Measurements from ENCODE around the gene TSEN34. TPM values are rescaled to one million over a fixed set of nuclear protein-coding genes. Genes with fewer than 3 reads are reported as not detected.
"Not testable (repeated sequence)": the region's sequence is repeated elsewhere in the genome, so short reads cannot be mapped to it uniquely, and the experiment has no call there.

Gene TSEN34
- total RNA-seq, 2 experiments from 2014 or later = 10.9 to 13.6 TPM

DNA sequence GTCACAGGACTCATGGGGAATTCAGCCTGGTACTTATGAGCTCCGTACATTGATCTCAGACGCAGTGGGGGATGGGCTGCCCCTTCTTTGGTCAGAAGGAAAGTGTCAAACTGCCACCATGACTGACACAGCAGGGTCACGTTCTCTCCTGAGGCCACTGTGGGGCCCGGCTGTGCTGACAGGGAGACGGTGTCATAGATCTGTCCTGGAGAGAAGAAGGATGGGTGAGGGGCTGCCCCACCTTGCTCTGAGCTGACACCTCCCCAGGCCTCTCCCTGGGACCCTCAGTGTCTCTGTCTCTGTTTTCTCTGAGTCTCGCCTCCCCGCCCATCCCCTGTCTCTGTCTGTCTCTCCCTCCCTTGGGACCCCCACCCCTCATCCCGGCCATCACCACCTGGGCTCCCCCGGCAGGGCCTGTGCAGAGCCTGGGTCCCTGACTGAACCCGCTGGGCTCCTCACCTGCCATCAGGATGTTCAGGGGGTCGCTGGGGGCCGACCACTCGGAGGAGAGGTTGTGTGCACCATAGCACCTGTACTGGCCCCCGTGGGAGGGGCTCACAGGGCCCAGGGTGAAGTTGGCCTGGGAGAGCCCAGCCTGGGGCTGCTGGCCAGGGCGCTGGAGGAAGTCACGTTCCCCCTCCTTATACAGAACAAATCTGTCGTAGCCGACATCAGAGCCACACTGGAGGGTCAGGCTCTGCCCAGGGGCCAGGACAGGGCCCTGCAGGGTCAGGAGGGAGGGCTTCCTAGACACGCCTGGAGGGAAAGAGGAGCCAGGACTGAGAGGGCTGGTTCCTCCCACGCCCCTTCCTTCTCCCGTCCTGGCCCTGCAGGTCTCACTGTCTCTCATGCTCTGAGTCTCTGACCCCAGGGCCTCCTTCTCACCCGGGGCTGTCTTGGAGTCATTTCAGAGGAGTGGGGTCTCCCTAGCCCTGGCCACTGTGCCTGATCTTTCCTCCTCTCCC is 49.5 kb downstream of the TSEN34 start:
- H3K27ac Mint-ChIP-seq; H3K4me3 Mint-ChIP-seq; DNase-seq; H3K4me1 Mint-ChIP-seq; H3K9me3 Mint-ChIP-seq; CTCF ChIA-PET; H3K36me3 Mint-ChIP-seq (ENCODE audit: low read depth); POLR2A ChIA-PET: not testable (repeated sequence)
- H3K27me3 Mint-ChIP-seq = peaks cover 14% of the 10 kb centered on the region

DNA sequence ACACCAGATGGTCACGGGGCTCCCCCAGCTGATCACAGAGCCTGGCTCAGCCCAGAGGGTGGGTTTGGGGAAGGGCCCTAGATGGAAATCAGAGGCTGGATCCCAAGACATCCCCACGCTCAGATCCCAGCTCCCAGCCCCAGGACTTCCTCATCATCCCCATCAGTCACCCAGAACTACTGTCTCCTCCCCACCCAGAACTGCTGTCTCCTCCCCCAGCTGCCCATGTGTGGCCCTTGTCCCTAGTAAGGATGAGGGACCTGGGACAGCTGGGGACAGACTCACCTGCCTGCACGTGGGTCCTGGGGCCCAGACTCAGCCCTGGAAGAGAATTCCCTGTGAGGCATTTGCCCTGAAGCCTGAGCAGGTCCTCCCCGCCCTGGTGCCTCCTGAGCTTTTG is 51.1 kb downstream of the TSEN34 start:
- H3K27ac Mint-ChIP-seq; H3K27me3 Mint-ChIP-seq; POLR2A ChIA-PET; CTCF ChIA-PET; H3K36me3 Mint-ChIP-seq (ENCODE audit: low read depth); H3K4me1 Mint-ChIP-seq; DNase-seq; H3K9me3 Mint-ChIP-seq; H3K4me3 Mint-ChIP-seq: not testable (repeated sequence)

DNA sequence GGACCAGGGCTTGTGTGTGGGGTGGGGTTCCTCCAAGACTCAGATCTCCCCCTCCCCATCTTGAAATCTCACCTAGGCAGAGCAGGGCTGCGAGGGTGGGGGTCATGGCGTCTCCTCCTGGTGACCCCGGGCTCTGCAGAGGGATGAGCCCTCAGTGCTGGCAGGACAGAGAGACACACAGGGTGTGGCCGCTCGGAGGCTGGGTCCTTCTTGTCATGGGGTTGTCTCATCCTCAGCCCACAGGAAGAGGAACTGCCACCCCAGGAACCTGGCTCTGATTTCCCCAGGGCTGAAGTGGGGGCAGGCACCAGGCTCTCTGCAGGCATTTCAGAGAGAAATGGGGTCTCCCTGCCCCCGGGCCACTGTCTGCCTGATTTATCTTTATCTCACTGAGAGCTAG is 51.5 kb downstream of the TSEN34 start, which contains the start of gene LILRA6:
TSS of gene LILRA6 (minus strand) at position 145 of the 400 bp plus-strand sequence.
- H3K4me3 Mint-ChIP-seq; CTCF ChIA-PET; H3K27me3 Mint-ChIP-seq; H3K4me1 Mint-ChIP-seq; H3K27ac Mint-ChIP-seq; DNase-seq; H3K9me3 Mint-ChIP-seq; POLR2A ChIA-PET; H3K36me3 Mint-ChIP-seq (ENCODE audit: low read depth): not testable (repeated sequence)

DNA sequence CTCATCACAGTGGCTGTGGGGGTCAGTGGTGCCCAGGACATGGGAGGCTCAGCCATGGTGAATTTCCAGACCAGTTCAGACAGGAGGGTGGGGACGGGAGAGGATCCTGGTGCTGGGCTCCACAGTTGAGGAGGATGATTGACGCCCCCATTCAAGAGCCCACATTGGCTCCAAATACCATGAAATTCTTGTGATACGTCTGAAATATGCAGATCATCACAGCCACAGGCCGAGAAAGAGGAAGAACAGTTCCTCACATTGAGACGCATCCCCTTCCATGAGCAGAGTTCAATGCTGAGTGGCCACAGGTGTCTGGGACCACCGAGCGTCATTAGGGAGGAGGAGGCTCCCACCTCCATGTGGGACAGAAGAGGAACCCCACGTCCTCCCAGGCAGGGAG is 52.7 kb downstream of the TSEN34 start:
- H3K4me3 Mint-ChIP-seq; DNase-seq; H3K27me3 Mint-ChIP-seq; H3K36me3 Mint-ChIP-seq (ENCODE audit: low read depth); POLR2A ChIA-PET; H3K9me3 Mint-ChIP-seq; H3K27ac Mint-ChIP-seq; CTCF ChIA-PET: not testable (repeated sequence)
- peaks cover 18% of the 10 kb centered on the region for H3K4me1 Mint-ChIP-seq

Other genes with a start within 250 kb of the TSEN34 start
- under 1 TPM in 1 of 2 experiments, not detected in 1; 0.05 TPM for gene CACNG8, start 228.4 kb upstream of the TSEN34 start, total RNA-seq
- gene CACNG6, start 199.7 kb upstream of the TSEN34 start, total RNA-seq = not detected
- not detected for gene VSTM1, start 127.4 kb upstream of the TSEN34 start, total RNA-seq
- not detected for gene TARM1, start 109.9 kb upstream of the TSEN34 start, total RNA-seq
- under 1 TPM in 1 of 2 experiments, not detected in 1; 0.40 TPM for gene OSCAR, start 90.5 kb upstream of the TSEN34 start, total RNA-seq
- gene NDUFA3, start 88.5 kb upstream of the TSEN34 start, total RNA-seq = 100 to 1,000 TPM; 115 to 116 TPM
- 10 to 100 TPM; 44.4 to 47.1 TPM for gene TFPT, start 75.7 kb upstream of the TSEN34 start, total RNA-seq
- 10 to 100 TPM; 53.5 to 55.0 TPM for gene PRPF31, start 75.6 kb upstream of the TSEN34 start, total RNA-seq
- gene CNOT3, start 53.5 kb upstream of the TSEN34 start, total RNA-seq = 10 to 100 TPM; 62.6 to 66.9 TPM
- gene LENG1, start 31.6 kb upstream of the TSEN34 start, total RNA-seq = 1 to 10 TPM; 8.3 to 9.2 TPM
- 1 to 10 TPM; 2.8 to 3.2 TPM for gene TMC4, start 18.1 kb upstream of the TSEN34 start, total RNA-seq
- 10 to 100 TPM; 90.8 to 93.4 TPM for gene MBOAT7, start 1.7 kb upstream of the TSEN34 start, total RNA-seq
- 1,000 to 10,000 TPM; 1,045 to 1,051 TPM for gene RPS9, start 9.6 kb downstream of the TSEN34 start, total RNA-seq
- gene LILRB3, start 31.7 kb downstream of the TSEN34 start, total RNA-seq = 1 to 10 TPM; 5.3 to 5.8 TPM
- gene LILRA6, start 51.5 kb downstream of the TSEN34 start, total RNA-seq = under 1 TPM; 0.65 to 0.68 TPM
- not detected for gene LILRB5, start 66.0 kb downstream of the TSEN34 start, total RNA-seq
- gene LILRB2, start 89.8 kb downstream of the TSEN34 start, total RNA-seq = not detected
- gene LILRA5, start 121.9 kb downstream of the TSEN34 start, total RNA-seq = not detected
- gene LILRA4, start 147.9 kb downstream of the TSEN34 start, total RNA-seq = not detected
- 10 to 100 TPM; 56.6 to 59.0 TPM for gene LAIR1, start 173.6 kb downstream of the TSEN34 start, total RNA-seq
- under 1 TPM; 0.53 to 0.68 TPM for gene TTYH1, start 224.2 kb downstream of the TSEN34 start, total RNA-seq